Peyer's patch (tissue), 4 donors: Measurements from ENCODE around the gene NUP107.

Source experiments
- POLR2A ChIP-seq, 2 donors: fragments of 450-650 bp; IDR thresholded peaks; one replicate each; pipeline ENCODE4 v1.5.1; 2017; ENCODE audit warnings: antibody characterized with exemption in 2 of 2, mild to moderate bottlenecking in 2 of 2, moderate library complexity in 2 of 2
- TF ChIP-seq, protein P1 (sequence below), 6 experiments: fragments of 450-650 bp in 4 of 6; fragments of 200-600 bp in 2 of 6; sonication (generic) in 1 of 6; IDR thresholded peaks; one replicate each; pipeline ENCODE4 v1.5.1; 2017 to 2019; ENCODE audit warnings: antibody characterized with exemption in 6 of 6, mild to moderate bottlenecking in 3 of 6, moderate library complexity in 1 of 6

DNA sequence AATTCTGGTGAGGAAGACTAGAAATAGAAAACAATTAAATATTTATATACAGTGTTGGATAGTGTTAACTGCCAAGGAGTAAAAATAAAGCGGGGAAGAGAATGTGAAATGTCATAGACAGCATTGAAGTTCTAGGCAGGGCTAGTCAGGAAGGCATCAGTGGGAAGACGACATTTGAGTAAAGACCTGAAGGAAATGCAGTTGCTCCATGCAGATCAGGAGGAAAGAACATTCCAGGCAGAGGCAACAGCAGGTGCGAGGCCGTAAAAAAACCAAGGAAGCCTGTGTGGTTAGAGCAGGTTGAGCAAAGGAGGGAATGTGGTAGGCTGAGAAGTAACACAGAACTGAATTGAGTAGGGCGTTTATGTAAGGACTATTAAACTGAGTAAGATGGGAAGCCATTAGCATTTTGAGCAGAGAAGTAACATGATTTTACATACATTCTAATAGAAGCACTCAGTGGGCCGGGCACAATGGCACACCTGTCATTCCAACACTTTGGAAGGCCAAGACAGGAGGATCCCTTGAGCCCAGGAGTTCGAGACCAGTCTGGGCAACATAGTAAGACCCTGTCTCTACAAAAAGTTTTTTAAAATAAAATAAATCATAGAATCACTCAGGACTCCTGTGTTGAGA lies 74.1 kb downstream of the NUP107 start:
- TF ChIP-seq POLR2A (IDR thresholded peaks at IDR 0.05), result no peak
- TF ChIP-seq, protein P1, sequence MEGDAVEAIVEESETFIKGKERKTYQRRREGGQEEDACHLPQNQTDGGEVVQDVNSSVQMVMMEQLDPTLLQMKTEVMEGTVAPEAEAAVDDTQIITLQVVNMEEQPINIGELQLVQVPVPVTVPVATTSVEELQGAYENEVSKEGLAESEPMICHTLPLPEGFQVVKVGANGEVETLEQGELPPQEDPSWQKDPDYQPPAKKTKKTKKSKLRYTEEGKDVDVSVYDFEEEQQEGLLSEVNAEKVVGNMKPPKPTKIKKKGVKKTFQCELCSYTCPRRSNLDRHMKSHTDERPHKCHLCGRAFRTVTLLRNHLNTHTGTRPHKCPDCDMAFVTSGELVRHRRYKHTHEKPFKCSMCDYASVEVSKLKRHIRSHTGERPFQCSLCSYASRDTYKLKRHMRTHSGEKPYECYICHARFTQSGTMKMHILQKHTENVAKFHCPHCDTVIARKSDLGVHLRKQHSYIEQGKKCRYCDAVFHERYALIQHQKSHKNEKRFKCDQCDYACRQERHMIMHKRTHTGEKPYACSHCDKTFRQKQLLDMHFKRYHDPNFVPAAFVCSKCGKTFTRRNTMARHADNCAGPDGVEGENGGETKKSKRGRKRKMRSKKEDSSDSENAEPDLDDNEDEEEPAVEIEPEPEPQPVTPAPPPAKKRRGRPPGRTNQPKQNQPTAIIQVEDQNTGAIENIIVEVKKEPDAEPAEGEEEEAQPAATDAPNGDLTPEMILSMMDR (IDR thresholded peaks at IDR 0.05), result no peak
